Epithelial cell of esophagus (primary cell): ENCODE measurements around the gene CALML5.

ENCODE experiments used
- DNase-seq: peaks from one replicate; pipeline ENCODE4 v3.0.0; 2010; ENCODE audit warnings: low read depth
- H3K4me3 ChIP-seq: 2 replicates; pipeline ENCODE4 v1.5.1; 2011; ENCODE audit warnings: mild to moderate bottlenecking, low read length, control low read depth
- TF ChIP-seq, protein P1 (sequence below): IDR thresholded peaks from 2 replicates; pipeline ENCODE4 v1.5.1; 2011; ENCODE audit warnings: low read depth, mild to moderate bottlenecking, low read length, control low read depth, inconsistent platforms; ENCODE audit not compliant: insufficient read depth; ENCODE audit errors: missing control alignments

Gene CALML5

DNA sequence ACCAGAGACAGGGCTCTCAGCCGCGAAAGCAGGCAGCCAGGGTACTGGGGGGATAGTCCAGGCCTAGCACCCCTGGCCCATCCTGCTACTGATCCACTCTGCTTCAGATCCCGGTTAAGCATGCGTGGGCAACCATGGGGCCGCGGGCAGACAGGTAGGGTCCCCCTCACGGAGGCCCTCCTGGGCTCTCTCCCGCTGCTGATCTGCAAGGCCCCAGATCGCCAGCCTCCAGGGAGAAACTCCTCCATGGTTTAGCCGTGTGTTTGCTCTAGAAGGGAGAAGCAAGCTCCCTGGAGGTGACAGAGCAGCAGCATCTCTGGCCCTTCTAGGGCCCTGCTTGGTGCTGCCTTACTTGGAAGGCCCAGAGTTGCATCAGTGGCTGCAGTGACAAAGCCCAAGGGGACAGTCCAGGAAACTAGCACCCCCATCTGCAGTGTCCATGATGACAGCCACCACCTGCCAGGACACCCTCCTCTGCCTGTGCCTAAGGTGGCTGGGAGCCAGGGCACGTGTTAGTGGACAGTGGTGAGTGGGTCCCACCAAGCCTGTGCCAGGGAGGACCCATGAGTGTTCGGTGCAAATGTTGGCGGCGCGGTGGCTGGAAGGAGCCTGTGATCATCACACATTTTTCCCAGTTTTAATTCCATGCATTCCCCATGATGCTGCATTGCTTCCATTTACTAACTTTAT lies 29.2 kb downstream of the CALML5 start:
- TF ChIP-seq, protein P1, sequence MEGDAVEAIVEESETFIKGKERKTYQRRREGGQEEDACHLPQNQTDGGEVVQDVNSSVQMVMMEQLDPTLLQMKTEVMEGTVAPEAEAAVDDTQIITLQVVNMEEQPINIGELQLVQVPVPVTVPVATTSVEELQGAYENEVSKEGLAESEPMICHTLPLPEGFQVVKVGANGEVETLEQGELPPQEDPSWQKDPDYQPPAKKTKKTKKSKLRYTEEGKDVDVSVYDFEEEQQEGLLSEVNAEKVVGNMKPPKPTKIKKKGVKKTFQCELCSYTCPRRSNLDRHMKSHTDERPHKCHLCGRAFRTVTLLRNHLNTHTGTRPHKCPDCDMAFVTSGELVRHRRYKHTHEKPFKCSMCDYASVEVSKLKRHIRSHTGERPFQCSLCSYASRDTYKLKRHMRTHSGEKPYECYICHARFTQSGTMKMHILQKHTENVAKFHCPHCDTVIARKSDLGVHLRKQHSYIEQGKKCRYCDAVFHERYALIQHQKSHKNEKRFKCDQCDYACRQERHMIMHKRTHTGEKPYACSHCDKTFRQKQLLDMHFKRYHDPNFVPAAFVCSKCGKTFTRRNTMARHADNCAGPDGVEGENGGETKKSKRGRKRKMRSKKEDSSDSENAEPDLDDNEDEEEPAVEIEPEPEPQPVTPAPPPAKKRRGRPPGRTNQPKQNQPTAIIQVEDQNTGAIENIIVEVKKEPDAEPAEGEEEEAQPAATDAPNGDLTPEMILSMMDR, result no peak
- no peak for DNase-seq
- H3K4me3 ChIP-seq, result no peak overlapping the region

DNA sequence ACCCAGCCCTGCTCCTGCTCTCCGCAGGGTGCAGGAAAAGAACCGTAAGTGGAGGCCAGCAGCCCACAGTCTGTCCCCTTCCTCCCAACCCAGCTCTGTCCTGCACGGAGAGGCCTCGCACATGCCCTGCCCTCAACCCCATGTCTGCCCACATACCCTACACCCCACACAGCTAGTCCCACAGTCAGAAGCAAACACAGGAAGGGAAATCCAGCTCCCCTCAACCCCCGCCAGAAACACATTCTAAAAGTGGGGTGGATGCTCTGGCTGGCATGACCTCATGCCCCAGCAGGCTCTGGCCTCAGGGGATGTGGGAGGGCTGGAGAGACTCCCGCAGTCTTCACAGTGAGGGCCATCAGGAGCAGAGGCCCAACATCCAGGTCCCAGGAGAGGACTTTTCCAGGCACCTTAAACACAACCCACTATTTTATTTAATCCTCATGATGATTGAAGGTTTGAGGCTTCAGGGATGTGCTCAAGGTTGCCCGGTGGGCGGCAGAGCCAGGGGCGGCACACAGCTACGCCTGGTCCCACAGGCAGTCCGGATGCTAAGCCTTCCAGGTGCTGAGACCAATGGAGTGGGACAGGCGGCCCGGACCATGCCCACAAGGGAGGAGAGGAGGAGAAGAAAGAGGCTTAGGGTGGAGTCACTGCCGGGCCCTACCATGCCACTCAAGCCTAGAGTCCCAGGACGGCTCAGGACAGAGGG lies 29.9 kb downstream of the CALML5 start:
- DNase-seq, result no peak
- H3K4me3 ChIP-seq, result no peak overlapping the region
- TF ChIP-seq, protein P1, result no peak

DNA sequence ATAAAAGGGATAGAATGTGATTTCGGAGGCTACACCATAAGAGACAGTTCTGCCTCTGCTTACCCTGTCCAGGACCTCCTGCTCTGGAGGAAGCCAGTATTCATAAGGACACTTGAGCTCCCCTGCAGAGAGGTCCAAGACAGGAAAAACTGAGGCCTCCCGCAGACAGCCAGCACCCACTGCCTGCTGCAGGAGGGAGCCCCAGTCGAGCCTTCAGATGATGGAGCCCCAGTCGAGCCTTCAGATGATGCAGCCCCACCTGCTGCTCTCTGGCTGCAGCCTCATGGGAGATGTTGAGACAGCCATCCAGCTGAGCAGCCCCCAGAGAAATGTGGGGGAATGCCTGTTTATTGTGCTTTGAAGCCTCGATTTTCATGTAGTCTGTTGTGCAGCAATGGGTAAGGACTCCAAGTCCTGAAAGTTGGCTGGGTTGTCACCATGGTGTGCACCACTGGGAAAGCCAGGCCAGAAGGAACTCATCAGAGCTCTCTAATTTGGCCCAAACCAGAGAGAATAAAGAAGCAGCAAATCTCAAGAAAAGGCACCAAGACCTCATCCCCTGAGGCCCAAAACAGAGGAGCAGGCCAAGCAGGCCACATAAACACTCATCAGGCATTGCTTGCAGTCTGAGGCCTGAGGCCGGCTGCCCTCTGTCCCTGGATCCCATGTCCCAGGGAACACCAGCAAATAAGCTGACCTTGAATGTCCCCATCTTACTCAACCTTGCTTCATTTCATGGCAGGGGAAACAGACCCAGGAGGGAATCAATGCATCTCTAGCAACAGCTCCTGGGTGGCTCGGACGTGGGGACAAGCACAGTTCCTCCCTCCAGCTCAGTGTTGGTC lies 30.9 kb downstream of the CALML5 start:
- TF ChIP-seq, protein P1, result no peak
- no peak overlapping the region for H3K4me3 ChIP-seq
- DNase-seq, result no peak

DNA sequence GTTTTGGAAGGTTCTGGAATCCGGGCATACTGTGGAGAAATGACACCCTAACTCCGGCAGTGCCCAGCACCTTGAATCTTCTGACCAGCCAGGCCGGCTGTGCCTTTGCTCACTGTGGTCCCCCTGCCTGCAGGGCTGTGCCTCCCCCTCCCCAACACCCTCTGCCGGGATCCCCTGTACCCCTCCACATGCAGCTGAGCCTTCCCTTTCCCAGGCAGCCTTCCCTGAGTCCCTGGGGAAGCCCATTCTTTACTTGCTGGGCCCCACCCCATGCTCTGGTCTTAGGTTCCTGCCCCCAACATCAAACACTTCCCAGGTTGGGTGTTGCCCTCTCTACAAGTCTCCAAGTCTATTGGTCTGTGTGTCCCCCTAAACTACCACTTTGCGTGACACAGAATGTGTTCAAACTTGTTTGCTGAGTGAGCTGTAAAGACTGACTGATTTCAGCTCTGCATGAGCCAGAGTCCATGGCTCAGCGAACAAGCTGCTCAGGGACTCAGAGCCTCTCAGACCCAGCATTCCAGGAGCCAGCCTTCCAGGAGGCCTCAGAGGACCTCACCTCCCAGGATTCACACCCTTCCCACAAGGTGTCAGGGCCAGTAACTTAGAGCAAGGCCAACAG lies 31.6 kb downstream of the CALML5 start:
- TF ChIP-seq, protein P1, result no peak
- peak; percentile 68 for DNase-seq
- H3K4me3 ChIP-seq, result no peak overlapping the region

DNA sequence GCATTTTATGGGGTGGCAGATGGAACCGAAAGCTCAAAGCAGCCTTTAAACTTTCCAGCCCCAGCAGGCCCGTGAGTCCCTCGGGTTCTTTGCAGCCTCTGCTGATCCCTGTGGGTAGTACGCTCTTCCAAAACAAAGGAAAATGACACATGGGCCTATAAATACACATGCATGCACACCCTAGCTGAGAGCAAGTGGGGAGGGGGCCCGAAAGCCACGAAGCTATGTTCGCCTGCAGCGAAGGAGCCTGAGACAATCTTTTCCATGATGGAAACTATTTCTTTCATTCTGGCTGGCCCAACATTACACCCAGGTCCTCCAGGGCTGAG lies 32.2 kb downstream of the CALML5 start:
- no peak overlapping the region for H3K4me3 ChIP-seq
- TF ChIP-seq, protein P1, result no peak
- DNase-seq, result no peak

DNA sequence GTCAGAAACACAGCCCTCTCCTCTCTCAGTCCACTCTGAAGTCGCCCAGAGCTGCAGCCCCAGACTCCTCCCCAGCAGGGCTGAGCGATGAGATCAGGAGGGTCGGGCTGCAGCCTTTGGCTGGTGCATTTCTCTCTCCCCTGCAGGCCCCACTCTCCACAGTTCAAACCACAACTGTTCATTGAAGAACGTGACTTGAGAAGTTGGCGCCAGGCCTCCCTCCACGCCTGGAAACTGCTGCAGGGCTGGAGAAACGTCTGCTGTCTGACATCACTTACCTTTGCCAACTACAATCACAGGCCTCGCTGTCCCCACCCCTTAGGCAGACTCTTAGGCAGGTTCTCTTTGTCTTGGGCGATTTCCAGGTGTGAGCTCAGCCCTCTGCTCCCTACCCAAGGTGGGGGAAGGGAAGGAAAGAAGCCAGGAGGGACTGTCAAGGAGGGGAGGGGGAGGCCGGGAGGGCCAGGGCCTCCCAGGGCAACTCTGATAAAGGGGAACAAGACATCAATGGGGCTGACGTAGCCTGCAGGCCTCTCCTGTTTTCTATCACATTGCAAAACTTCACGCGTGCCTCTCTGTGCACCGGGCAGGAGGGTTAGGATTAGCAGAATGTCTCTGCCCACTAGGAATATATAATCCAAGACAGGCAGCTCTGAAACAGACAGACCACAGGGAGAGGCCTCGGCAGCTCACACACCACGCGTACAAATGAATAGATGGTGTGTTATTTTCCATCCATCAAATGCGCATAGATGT lies 32.7 kb downstream of the CALML5 start:
- H3K4me3 ChIP-seq, result peak overlapping the region; percentile 11
- peak; percentile 97 for DNase-seq
- TF ChIP-seq, protein P1, result no peak
